HG02571 (cell line): ENCODE results near the gene SCARF2.
"Not testable (repeated sequence)": the region's sequence is repeated elsewhere in the genome, so short reads cannot be mapped to it uniquely, and the experiment has no call there.

Source experiments
- ATAC-seq: cut with Tn5 transposase; IDR thresholded peaks from one replicate; pipeline ENCODE4 v1.9.1; 2021; ENCODE audit warnings: mild to moderate bottlenecking, moderate library complexity; ENCODE audit not compliant: unreplicated experiment

SCARF2 gene

DNA sequence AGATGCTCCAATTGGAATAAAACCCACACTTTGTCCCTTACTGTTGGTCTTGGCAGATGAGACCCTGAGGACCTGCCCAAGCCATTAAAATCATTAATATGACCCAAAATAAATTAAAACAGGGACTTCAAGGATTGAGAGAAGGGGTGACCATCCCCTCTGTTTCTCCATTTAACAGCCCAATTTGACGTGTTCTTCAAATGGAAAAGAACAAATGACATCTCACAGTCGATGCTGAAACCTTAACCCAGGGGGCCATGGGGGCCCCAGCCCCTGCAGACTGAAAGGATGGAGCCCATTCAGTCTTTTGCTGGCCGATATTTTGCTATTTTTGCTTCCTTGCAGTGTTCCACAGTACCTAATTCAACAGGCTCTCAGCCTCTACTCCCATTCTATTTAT lies 23.2 kb downstream of the SCARF2 start:
- no peak for ATAC-seq

DNA sequence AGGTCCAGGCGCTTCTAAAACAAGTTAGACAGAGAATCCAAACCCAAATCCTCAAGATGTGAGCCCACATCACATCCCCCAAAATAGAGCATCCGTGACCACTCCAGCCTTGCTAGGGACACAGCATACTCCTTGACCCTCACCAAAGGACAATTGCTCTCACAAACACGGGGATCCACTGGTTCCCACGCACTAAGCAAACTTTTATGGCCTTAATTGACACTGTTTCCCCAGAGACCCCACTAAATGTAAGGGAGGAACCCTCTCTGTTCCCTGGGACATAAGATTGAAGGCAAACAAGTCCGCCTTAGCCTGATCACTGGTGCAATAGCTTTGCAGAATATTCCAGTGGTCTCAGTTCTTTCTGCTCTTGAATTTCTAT lies 23.6 kb downstream of the SCARF2 start:
- no peak for ATAC-seq

- ATAC-seq, result no peak
Measured at GRCh38 chr22:20413217-20414058, 24.2 kb downstream of the SCARF2 start.

GRCh38 chr22:20412474-20413216 lies 25.0 kb downstream of the SCARF2 start:
- ATAC-seq, result no peak

- not testable (repeated sequence) for ATAC-seq
Measured at GRCh38 chr22:20409385-20409784, 28.2 kb downstream of the SCARF2 start.

- ATAC-seq, result no peak
Measured at GRCh38 chr22:20408891-20409290, 28.7 kb downstream of the SCARF2 start.

- ATAC-seq, result no peak
Measured at GRCh38 chr22:20407829-20408228, 29.8 kb downstream of the SCARF2 start.

DNA sequence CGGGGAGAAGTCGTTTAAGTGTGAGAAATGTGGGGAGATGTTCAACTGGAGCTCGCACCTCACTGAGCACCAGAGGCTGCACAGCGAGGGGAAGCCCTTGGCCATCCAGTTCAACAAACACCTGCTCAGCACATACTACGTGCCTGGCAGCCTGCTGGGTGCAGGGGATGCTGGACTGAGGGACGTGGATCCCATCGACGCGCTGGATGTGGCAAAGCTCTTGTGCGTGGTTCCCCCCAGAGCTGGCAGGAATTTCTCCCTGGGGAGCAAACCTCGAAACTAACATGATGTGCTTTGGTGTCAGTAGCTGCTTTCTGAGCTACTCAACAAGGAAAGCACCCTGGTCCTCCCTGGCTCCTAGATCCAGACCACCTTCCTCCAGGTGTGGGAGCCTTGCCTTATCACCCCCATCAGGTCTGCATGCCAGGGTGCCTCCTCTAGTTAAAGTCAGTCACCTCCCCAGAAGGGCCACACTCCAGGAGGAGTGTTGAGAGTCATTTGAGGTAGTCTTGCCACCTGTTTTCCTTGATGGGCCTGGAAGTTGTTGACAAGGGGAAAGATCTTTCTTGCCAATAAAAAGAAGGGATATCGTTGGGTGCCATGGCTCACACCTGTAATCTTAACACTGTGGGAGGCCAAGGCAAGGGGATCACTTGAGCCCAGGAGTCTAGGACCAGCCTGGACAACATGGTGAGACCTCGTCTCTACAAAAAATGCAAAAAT lies 30.8 kb downstream of the SCARF2 start:
- no peak for ATAC-seq

DNA sequence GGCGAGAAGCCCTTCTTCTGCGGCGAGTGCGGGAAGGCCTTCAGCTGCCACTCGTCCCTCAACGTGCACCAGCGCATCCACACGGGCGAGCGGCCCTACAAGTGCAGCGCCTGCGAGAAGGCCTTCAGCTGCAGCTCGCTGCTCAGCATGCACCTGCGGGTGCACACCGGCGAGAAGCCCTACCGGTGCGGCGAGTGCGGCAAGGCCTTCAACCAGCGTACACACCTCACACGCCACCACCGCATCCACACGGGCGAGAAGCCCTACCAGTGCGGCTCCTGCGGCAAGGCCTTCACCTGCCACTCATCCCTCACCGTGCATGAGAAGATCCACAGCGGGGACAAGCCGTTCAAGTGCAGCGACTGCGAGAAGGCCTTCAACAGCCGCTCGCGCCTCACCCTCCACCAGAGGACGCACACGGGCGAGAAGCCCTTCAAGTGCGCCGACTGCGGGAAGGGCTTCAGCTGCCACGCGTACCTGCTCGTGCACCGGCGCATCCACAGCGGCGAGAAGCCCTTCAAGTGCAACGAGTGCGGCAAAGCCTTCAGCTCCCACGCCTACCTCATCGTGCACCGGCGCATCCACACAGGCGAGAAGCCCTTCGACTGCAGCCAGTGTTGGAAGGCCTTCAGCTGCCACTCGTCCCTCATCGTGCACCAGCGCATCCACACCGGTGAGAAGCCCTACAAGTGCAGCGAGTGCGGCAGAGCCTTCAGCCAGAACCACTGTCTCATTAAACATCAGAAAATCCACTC lies 31.5 kb downstream of the SCARF2 start:
- ATAC-seq, result no peak

DNA sequence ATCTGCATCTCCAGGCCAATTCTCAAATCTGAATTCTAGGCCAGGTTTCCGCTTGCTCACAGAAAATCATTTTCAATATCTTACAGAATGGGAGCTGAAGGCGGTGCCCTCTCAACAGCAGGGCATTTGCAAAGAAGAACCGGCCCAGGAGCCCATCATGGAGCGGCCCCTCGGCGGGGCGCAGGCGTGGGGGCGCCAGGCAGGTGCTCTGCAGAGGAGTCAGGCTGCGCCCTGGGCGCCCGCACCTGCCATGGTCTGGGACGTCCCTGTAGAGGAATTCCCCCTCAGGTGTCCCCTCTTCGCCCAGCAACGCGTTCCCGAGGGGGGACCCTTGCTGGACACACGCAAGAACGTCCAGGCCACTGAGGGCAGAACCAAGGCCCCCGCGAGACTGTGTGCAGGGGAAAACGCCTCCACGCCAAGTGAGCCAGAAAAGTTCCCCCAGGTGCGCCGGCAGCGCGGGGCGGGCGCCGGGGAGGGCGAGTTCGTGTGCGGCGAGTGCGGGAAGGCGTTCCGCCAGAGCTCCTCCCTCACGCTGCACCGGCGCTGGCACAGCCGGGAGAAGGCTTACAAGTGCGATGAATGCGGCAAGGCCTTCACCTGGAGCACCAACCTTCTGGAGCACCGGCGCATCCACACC lies 32.2 kb downstream of the SCARF2 start:
- ATAC-seq, result no peak

DNA sequence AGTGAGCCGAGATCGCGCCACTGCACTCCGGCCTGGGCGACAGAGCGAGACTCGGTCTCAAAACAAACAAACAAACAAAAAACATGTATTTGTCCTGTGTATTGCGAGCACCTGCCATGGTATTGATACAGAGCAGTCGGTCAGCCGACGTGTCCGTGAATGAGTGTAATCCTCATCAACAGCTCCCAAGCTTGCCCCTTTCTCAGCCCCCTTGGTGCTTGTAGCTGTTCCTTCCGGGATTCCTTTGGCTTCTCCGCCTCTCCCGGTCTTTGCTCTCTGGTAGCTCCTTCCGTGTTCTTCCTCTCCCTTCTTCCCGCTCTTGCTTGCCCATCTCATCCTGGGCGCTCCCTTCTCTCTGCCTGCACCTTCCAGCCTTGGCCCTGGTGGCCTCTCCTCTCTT lies 32.7 kb downstream of the SCARF2 start:
- ATAC-seq, result no peak

DNA sequence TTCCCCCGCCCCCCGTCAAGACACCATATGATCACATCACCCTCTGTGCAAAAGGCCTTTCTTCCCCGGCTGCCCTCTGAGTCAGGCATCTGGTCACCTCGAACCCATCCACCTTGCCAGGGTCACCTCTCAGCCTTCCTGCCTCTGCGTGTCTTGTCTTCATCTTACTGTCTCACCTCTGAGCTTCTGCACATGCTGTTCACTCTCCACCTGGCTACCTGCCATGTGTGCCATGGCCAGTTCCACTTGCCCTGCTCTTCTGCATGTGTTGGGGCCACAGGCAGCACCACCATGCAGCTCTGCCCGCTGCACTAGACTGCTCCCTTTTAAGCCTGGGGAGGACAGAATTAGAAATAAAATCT lies 33.9 kb downstream of the SCARF2 start:
- ATAC-seq, result no peak

DNA sequence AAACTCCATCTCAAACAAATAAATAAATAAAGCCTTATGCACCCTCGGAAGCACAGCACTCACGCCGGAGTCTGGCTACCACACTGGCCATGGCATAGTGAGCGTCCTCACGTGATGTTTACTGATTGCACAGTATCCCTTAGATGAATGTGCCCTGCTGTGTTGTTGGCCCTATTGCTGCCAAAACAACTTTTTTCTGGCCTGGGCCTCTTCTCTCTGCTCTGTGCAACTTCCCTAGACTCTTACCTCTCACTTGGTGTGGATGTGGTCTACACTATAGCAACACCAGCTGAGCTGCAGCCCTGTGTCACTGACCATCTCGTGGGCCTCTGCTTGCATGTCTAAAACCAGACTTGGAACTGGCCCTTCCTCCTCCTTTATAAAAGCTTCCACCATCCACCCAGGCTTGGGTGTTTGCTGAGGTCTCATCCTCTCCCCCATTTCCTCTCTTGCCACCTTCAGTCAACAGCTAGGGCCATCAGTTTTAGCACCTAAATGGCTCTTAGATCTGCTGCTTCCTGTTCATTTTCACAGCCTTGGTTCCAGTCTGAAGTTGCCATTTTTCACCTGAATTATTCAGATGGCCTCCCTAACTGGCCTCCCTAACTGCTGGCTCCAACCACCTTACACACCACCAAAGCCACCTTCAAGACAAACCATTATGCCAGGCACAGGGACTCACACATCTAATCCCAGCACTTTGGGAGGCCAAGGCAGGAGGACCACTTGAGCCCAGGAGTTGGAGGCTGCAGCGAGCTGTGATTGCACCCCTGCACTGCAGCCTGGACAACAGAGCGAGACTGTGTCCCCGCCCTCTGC lies 34.5 kb downstream of the SCARF2 start:
- no peak for ATAC-seq

DNA sequence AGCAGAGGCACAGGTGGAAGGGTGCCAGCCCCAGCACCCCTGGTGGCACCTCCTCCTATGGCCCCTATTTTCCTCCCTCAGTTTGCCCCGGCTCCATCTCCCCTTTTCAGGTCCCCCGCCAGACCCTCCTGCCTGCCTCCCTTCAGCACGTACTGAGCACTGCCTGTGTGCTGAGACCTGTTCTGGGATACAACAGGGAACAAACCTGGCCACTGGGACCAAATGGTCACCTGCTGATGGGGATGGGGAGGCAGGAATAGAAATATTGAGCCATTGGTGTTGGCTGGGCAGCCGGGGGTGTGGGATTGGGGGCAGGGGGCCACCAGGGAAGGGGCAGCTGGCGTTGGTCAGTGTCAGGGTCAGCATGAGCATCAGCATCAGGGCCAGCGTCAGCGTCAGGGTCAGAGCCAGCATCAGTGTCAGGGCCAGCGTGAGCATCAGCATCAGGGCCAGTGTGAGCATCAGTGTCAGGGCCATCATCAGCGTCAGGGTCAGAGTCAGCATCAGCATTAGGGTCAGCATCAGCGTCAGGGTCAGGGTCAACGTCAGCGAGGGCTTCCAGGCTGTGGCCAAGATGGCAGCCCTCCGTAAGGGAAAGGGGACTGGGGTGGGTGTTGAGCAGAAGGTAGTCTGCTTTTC lies 36.1 kb downstream of the SCARF2 start:
- no peak for ATAC-seq

GRCh38 chr22:20400606-20401375 lies 36.8 kb downstream of the SCARF2 start:
- ATAC-seq, result no peak

- no peak for ATAC-seq
Measured at GRCh38 chr22:20399866-20400605, 37.6 kb downstream of the SCARF2 start.

DNA sequence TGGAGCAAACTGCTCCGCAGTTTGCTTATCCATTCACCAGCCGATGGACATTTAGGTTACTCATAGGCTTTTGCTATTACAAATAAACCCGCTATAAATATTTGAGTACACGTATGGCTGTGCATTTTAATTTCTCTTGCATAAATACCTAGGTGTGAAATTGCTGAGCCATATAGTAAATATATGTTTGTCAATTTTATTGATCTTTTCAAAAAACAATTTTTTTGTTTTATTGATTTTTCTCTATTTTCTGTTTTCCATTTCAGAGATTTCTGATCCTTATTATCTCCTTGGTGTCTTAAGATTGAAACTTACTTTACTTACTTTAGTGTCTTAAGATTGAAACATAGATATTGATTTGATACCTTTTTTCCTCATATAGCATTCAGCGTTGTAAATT lies 39.2 kb downstream of the SCARF2 start:
- no peak for ATAC-seq

DNA sequence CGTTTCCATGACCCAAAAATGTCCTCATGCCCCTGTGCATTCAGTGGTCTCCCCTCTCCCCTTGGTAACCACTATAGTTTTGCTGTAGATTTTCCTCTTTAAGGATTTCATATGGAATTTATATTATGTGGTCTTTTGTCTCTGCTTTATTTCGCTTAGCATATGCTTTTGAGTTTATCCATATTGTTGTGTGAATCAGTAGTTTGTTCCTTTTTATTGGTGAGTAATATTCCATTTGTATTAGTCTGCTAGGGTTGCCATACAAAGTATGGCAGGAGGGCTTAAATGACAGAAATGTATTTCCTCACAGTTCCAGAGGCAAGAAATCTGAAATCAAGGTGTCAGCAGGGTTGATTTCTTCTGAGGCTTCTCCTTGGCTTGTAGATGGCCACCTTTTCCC lies 40.1 kb downstream of the SCARF2 start:
- ATAC-seq, result no peak
